Stimulated activated naive B cell treated with anti-CD40 and anti-IgM and Interleukin-4, amounts not matched to agents 10 μg/mL and 1 μg/mL and 100 μg/mL, for 72 hours (primary cell): ENCODE results near the gene OR2C3.
A peak's percentile ranks its signal among the peaks of the same experiment; 100 is the strongest.

Source experiments
- ATAC-seq, 2 donors: fragments of 150-1000 bp; cut with Tn5 transposase; replicated peaks; 2 replicates each; pipeline ENCODE4 v1.10.0; 2021; ENCODE audit warnings: moderate library complexity in 1 of 2
- DNase-seq: peaks from one replicate; pipeline ENCODE4 v3.0.0; 2021
- H3K27ac Mint-ChIP-seq: one replicate; pipeline ENCODE4 v1.8.0; 2022; ENCODE audit warnings: mild to moderate bottlenecking, mixed read lengths
- H3K27me3 Mint-ChIP-seq, 2 donors: one replicate each; pipeline ENCODE4 v1.8.0; 2022; ENCODE audit warnings: mixed read lengths in 2 of 2
- H3K36me3 Mint-ChIP-seq, 2 donors: one replicate each; pipeline ENCODE4 v1.8.0; 2022; ENCODE audit warnings: mixed read lengths in 2 of 2, mild to moderate bottlenecking in 1 of 2
- H3K4me1 Mint-ChIP-seq, 2 donors: one replicate each; pipeline ENCODE4 v1.8.0; 2022; ENCODE audit warnings: mixed read lengths in 2 of 2, mild to moderate bottlenecking in 1 of 2
- H3K4me3 Mint-ChIP-seq, 2 donors: one replicate each; pipeline ENCODE4 v1.8.0; 2022; ENCODE audit warnings: mild to moderate bottlenecking in 2 of 2, mixed read lengths in 2 of 2, moderate library complexity in 1 of 2
- H3K9me3 Mint-ChIP-seq, 2 donors: one replicate each; pipeline ENCODE4 v1.8.0; 2022; ENCODE audit warnings: mixed read lengths in 2 of 2, mild to moderate bottlenecking in 1 of 2

The OR2C3 gene

GRCh38 chr1:247536340-247536739 is at the start of gene OR2C3:
Gene OR2C3 (minus strand): TSS chr1:247536440. CDS start chr1:247532511, 3,929 bp downstream.
- Mint-ChIP-seq H3K4me3 (no peak within 1 kb of the TSS), H3K9me3 (peaks cover 0 to 3% of the 10 kb centered on the region in 2 donors), H3K4me1 (peaks cover 8 to 12% of the 10 kb centered on the region in 2 donors)

GRCh38 chr1:247578946-247579460 is 42.8 kb upstream of the OR2C3 start:
- H3K27ac Mint-ChIP-seq, result no peak overlapping the region
- H3K4me3 Mint-ChIP-seq, result no peak overlapping the region
- ATAC-seq, result no peak
- H3K27me3 Mint-ChIP-seq, result peaks cover 0 to 5% of the 10 kb centered on the region in 2 donors
- no peak for DNase-seq
- no peaks in the 10 kb centered on the region for H3K36me3 Mint-ChIP-seq
- no peaks in the 10 kb centered on the region for H3K4me1 Mint-ChIP-seq
- no peaks in the 10 kb centered on the region for H3K9me3 Mint-ChIP-seq

More at GRCh38 chr1:247536340-247536739, at the start of gene OR2C3:
- DNase-seq (no peak), ATAC-seq (no peak)
- H3K36me3 Mint-ChIP-seq, result no peaks in the 10 kb centered on the region
- H3K27ac Mint-ChIP-seq, result no peak within 1 kb of the TSS
- H3K27me3 Mint-ChIP-seq, result peaks cover 5 to 13% of the 10 kb centered on the region in 2 donors

- DNase-seq (no peak), ATAC-seq (no peak)
- H3K9me3 Mint-ChIP-seq, result peaks cover 0 to 4% of the 10 kb centered on the region in 2 donors
- no peak overlapping the region for H3K4me3 Mint-ChIP-seq
- H3K27ac Mint-ChIP-seq, result no peak overlapping the region
- H3K27me3 Mint-ChIP-seq, result peaks cover 10 to 12% of the 10 kb centered on the region in 2 donors
- no peaks in the 10 kb centered on the region for H3K4me1 Mint-ChIP-seq
- H3K36me3 Mint-ChIP-seq, result peaks cover 0 to 2% of the 10 kb centered on the region in 2 donors
Observed at GRCh38 chr1:247576514-247576913, 40.3 kb upstream of the OR2C3 start.

GRCh38 chr1:247574664-247575063 is 38.4 kb upstream of the OR2C3 start:
- H3K36me3 Mint-ChIP-seq, result peaks cover 0 to 2% of the 10 kb centered on the region in 2 donors
- peaks cover 10 to 19% of the 10 kb centered on the region in 2 donors for H3K27me3 Mint-ChIP-seq
- no peaks in the 10 kb centered on the region for H3K4me1 Mint-ChIP-seq
- no peak overlapping the region for H3K27ac Mint-ChIP-seq
- H3K9me3 Mint-ChIP-seq, result peaks cover 12% of the 10 kb centered on the region in 2 donors
- DNase-seq (no peak), ATAC-seq (no peak)
- H3K4me3 Mint-ChIP-seq, result no peak overlapping the region

- ATAC-seq (no peak), DNase-seq (no peak)
- Mint-ChIP-seq H3K4me3 (no peak overlapping the region), H3K36me3 (peaks cover 0 to 2% of the 10 kb centered on the region in 2 donors), H3K9me3 (peaks cover 12 to 14% of the 10 kb centered on the region in 2 donors), H3K4me1 (no peaks in the 10 kb centered on the region), H3K27ac (no peak overlapping the region), H3K27me3 (peaks cover 13 to 19% of the 10 kb centered on the region in 2 donors)
Observed at GRCh38 chr1:247574236-247574635, 38.0 kb upstream of the OR2C3 start.

GRCh38 chr1:247562198-247562597 is 26.0 kb upstream of the OR2C3 start:
- ATAC-seq (no peak), DNase-seq (no peak)
- Mint-ChIP-seq H3K27me3 (peaks cover 0 to 7% of the 10 kb centered on the region in 2 donors), H3K9me3 (no peaks in the 10 kb centered on the region), H3K4me1 (no peaks in the 10 kb centered on the region), H3K4me3 (no peak overlapping the region), H3K27ac (no peak overlapping the region), H3K36me3 (no peaks in the 10 kb centered on the region)

GRCh38 chr1:247561711-247562110 is 25.5 kb upstream of the OR2C3 start:
- Mint-ChIP-seq H3K36me3 (no peaks in the 10 kb centered on the region), H3K4me1 (no peaks in the 10 kb centered on the region), H3K9me3 (no peaks in the 10 kb centered on the region), H3K27ac (no peak overlapping the region), H3K27me3 (peaks cover 0 to 7% of the 10 kb centered on the region in 2 donors), H3K4me3 (no peak overlapping the region)
- no peak for DNase-seq
- no peak for ATAC-seq

- no peak for ATAC-seq
- Mint-ChIP-seq H3K27me3 (peaks cover 0 to 7% of the 10 kb centered on the region in 2 donors), H3K9me3 (no peaks in the 10 kb centered on the region), H3K4me3 (no peak overlapping the region), H3K36me3 (no peaks in the 10 kb centered on the region), H3K4me1 (no peaks in the 10 kb centered on the region), H3K27ac (no peak overlapping the region)
- DNase-seq, result no peak
Observed at GRCh38 chr1:247557926-247558674, 21.9 kb upstream of the OR2C3 start.

- Mint-ChIP-seq H3K4me1 (peaks cover 5 to 11% of the 10 kb centered on the region in 2 donors), H3K9me3 (no peaks in the 10 kb centered on the region), H3K27me3 (peaks cover 15 to 19% of the 10 kb centered on the region in 2 donors), H3K36me3 (no peaks in the 10 kb centered on the region), H3K4me3 (no peak overlapping the region), H3K27ac (no peak overlapping the region)
- no peak for ATAC-seq
- DNase-seq, result no peak
Observed at GRCh38 chr1:247552231-247552630, 16.0 kb upstream of the OR2C3 start.

GRCh38 chr1:247551721-247552120 is 15.5 kb upstream of the OR2C3 start:
- peaks cover 5 to 11% of the 10 kb centered on the region in 2 donors for H3K4me1 Mint-ChIP-seq
- peaks cover 19% of the 10 kb centered on the region in 2 donors for H3K27me3 Mint-ChIP-seq
- DNase-seq (no peak), ATAC-seq (no peak)
- H3K36me3 Mint-ChIP-seq, result no peaks in the 10 kb centered on the region
- H3K9me3 Mint-ChIP-seq, result no peaks in the 10 kb centered on the region
- H3K27ac Mint-ChIP-seq, result no peak overlapping the region
- no peak overlapping the region for H3K4me3 Mint-ChIP-seq

GRCh38 chr1:247548769-247549182 is 12.5 kb upstream of the OR2C3 start, which contains the start of gene GCSAML:
Gene GCSAML (plus strand): TSS chr1:247549134. CDS start chr1:247549192, 58 bp downstream.
- DNase-seq (no peak), ATAC-seq (peak; percentile 25 to 46)
- peaks cover 5 to 11% of the 10 kb centered on the region in 2 donors for H3K4me1 Mint-ChIP-seq
- no peak within 1 kb of the TSS for H3K27ac Mint-ChIP-seq
- peak within 1 kb of the TSS; percentile 11 to 33 for H3K4me3 Mint-ChIP-seq
- no peaks in the 10 kb centered on the region for H3K9me3 Mint-ChIP-seq
- H3K27me3 Mint-ChIP-seq, result peaks cover 19 to 20% of the 10 kb centered on the region in 2 donors
- H3K36me3 Mint-ChIP-seq, result no peaks in the 10 kb centered on the region

- H3K27me3 Mint-ChIP-seq, result peaks cover 19 to 20% of the 10 kb centered on the region in 2 donors
- H3K36me3 Mint-ChIP-seq, result no peaks in the 10 kb centered on the region
- ATAC-seq, result no peak
- no peak overlapping the region for H3K4me3 Mint-ChIP-seq
- peaks cover 5 to 11% of the 10 kb centered on the region in 2 donors for H3K4me1 Mint-ChIP-seq
- no peak for DNase-seq
- H3K27ac Mint-ChIP-seq, result no peak overlapping the region
- H3K9me3 Mint-ChIP-seq, result no peaks in the 10 kb centered on the region
Observed at GRCh38 chr1:247548092-247548491, 11.9 kb upstream of the OR2C3 start.

GRCh38 chr1:247542811-247543210 is 6.6 kb upstream of the OR2C3 start:
- no peak overlapping the region for H3K27ac Mint-ChIP-seq
- H3K4me3 Mint-ChIP-seq, result no peak overlapping the region
- H3K36me3 Mint-ChIP-seq, result no peaks in the 10 kb centered on the region
- DNase-seq, result no peak
- ATAC-seq, result no peak
- peaks cover 5 to 13% of the 10 kb centered on the region in 2 donors for H3K27me3 Mint-ChIP-seq
- H3K9me3 Mint-ChIP-seq, result no peaks in the 10 kb centered on the region
- H3K4me1 Mint-ChIP-seq, result peaks cover 8 to 12% of the 10 kb centered on the region in 2 donors

GRCh38 chr1:247540581-247540980 is 4.3 kb upstream of the OR2C3 start:
- peaks cover 5 to 9% of the 10 kb centered on the region in 2 donors for H3K27me3 Mint-ChIP-seq
- H3K4me3 Mint-ChIP-seq, result no peak overlapping the region
- ATAC-seq, result no peak
- no peak overlapping the region for H3K27ac Mint-ChIP-seq
- H3K36me3 Mint-ChIP-seq, result no peaks in the 10 kb centered on the region
- H3K9me3 Mint-ChIP-seq, result no peaks in the 10 kb centered on the region
- no peak for DNase-seq
- peaks cover 8 to 12% of the 10 kb centered on the region in 2 donors for H3K4me1 Mint-ChIP-seq

GRCh38 chr1:247539215-247539614 is 3.0 kb upstream of the OR2C3 start:
- H3K27me3 Mint-ChIP-seq, result peaks cover 5 to 9% of the 10 kb centered on the region in 2 donors
- H3K9me3 Mint-ChIP-seq, result no peaks in the 10 kb centered on the region
- ATAC-seq (no peak), DNase-seq (no peak)
- no peaks in the 10 kb centered on the region for H3K36me3 Mint-ChIP-seq
- no peak overlapping the region for H3K27ac Mint-ChIP-seq
- H3K4me1 Mint-ChIP-seq, result peaks cover 8 to 12% of the 10 kb centered on the region in 2 donors
- H3K4me3 Mint-ChIP-seq, result no peak overlapping the region
